H1 (cell line): ENCODE measurements around the gene LTB4R. TPM values are rescaled to one million over a fixed set of nuclear protein-coding genes. Genes with fewer than 3 reads are reported as not detected.

Experiments
- ASH2L ChIP-seq: fragments of 200-600, 300-600 bp; sonication (generic); IDR thresholded peaks from one replicate; pipeline ENCODE4 v1.7.1; 2017; ENCODE audit warnings: low read length
- BACH1 ChIP-seq: IDR thresholded peaks from 2 replicates; pipeline ENCODE4 v1.6.1; 2012; ENCODE audit warnings: low read length, improper control_type of control experiment
- CBX8 ChIP-seq: fragments of 300-800, 300-1000 bp; sonication (generic); IDR thresholded peaks from 2 replicates; pipeline ENCODE4 v1.7.1; 2016; ENCODE audit warnings: low read depth, low read length, borderline replicate concordance
- CEBPB ChIP-seq: IDR thresholded peaks from 2 replicates; pipeline ENCODE4 v1.6.1; 2012; ENCODE audit warnings: low read depth, low read length
- E2F6 ChIP-seq: IDR thresholded peaks from 2 replicates; pipeline ENCODE4 v1.6.1; 2012; ENCODE audit warnings: inconsistent platforms
- JUND ChIP-seq: IDR thresholded peaks from 2 replicates; pipeline ENCODE4 v1.6.1; 2011; ENCODE audit warnings: mild to moderate bottlenecking, improper control_type of control experiment, low read length
- KDM5A ChIP-seq: fragments of 200-600 bp; IDR thresholded peaks from 2 replicates; pipeline ENCODE4 v1.7.1; 2012; ENCODE audit warnings: mild to moderate bottlenecking, low read length, inconsistent platforms, mixed read lengths
- NRF1 ChIP-seq: IDR thresholded peaks from 2 replicates; pipeline ENCODE4 v1.6.1; 2011; ENCODE audit warnings: mild to moderate bottlenecking, low read depth, low read length, improper control_type of control experiment
- POU5F1 ChIP-seq: IDR thresholded peaks from 2 replicates; pipeline ENCODE4 v1.6.1; 2011; ENCODE audit warnings: low read depth, mild to moderate bottlenecking, low read length, moderate library complexity
- RAD21 ChIP-seq, 2 experiments: IDR thresholded peaks in 1 of 2; conservative IDR thresholded peaks in 1 of 2; 2 replicates each; pipeline ENCODE4 v1.6.1; 2011; ENCODE audit warnings: low read depth in 2 of 2, low read length in 2 of 2, improper control_type of control experiment in 1 of 2, inconsistent platforms in 1 of 2, mild to moderate bottlenecking in 1 of 2, moderate library complexity in 1 of 2
- RFX5 ChIP-seq: IDR thresholded peaks from 2 replicates; pipeline ENCODE4 v1.6.1; 2011; ENCODE audit warnings: low read depth, low read length, improper control_type of control experiment, borderline replicate concordance
- RNF2 ChIP-seq: fragments of 200-900, 300-1000 bp; sonication (generic); IDR thresholded peaks from 2 replicates; pipeline ENCODE4 v1.7.1; 2016; ENCODE audit warnings: borderline replicate concordance, low read depth, mild to moderate bottlenecking, antibody characterized with exemption, low read length; ENCODE audit not compliant: poor library complexity, severe bottlenecking; ENCODE audit errors: missing control alignments
- RXRA ChIP-seq: IDR thresholded peaks from 2 replicates; pipeline ENCODE4 v1.6.1; 2011; ENCODE audit warnings: low read depth, mild to moderate bottlenecking, low read length, moderate library complexity; ENCODE audit not compliant: insufficient read depth
- SAP30 ChIP-seq: fragments of 300-600 bp; sonication (generic); IDR thresholded peaks from 2 replicates; pipeline ENCODE4 v1.7.1; 2012; ENCODE audit warnings: low read length, moderate library complexity, mild to moderate bottlenecking, inconsistent platforms; ENCODE audit not compliant: insufficient read depth, insufficient replicate concordance
- SIN3A ChIP-seq, 2 experiments: IDR thresholded peaks in 1 of 2; conservative IDR thresholded peaks in 1 of 2; 2 replicates each; pipeline ENCODE4 v1.6.1; 2011 to 2012; ENCODE audit warnings: low read length in 2 of 2, improper control_type of control experiment in 1 of 2, low read depth in 1 of 2, mild to moderate bottlenecking in 1 of 2
- SIRT6 ChIP-seq: IDR thresholded peaks from one replicate; pipeline ENCODE4 v1.7.1; 2012; ENCODE audit warnings: low read length, inconsistent platforms
- YY1 ChIP-seq: IDR thresholded peaks from 2 replicates; pipeline ENCODE4 v1.6.1; 2011; ENCODE audit warnings: low read depth, mild to moderate bottlenecking, low read length
- ZNF274 ChIP-seq: IDR thresholded peaks from 2 replicates; pipeline ENCODE4 v1.7.0; 2012; ENCODE audit warnings: low read length, borderline replicate concordance; ENCODE audit errors: extremely low read depth
- polyA plus RNA-seq, 7 experiments: library from polyadenylated mRNA; depleted of rRNA in 3 of 7; stranded (reverse) in 5 of 7; unstranded in 2 of 7; fragments of >200 nt in 5 of 7; fragments of 200-250 nt in 2 of 7; gene quantifications; 1 replicate in 5 of 7; 2 replicates in 1 of 7; 4 replicates in 1 of 7; pipeline versions ENCODE4 v1.2.1 to v1.2.3, GENCODE V29; 2011 to 2013; ENCODE audit warnings: missing spikeins in 2 of 7, mixed read lengths in 2 of 7
- total RNA-seq: library from RNA; stranded (reverse); fragmentation: NEBNext Ultra II Directional; extraction: Animal tissue kit (Norgen Biotek cat#: 25700); gene quantifications from 2 replicates; pipeline ENCODE4 v1.2.1, GENCODE V29; 2021
- TF ChIP-seq, protein P1 (sequence below), 3 experiments: IDR thresholded peaks; 1 replicate in 2 of 3; 2 replicates in 1 of 3; pipeline versions ENCODE4 v1.5.1 to v1.6.1; 2011; ENCODE audit warnings: low read length in 3 of 3, mild to moderate bottlenecking in 3 of 3, inconsistent platforms in 2 of 3, low read depth in 1 of 3, moderate library complexity in 1 of 3; ENCODE audit not compliant: insufficient read depth in 1 of 3; ENCODE audit errors: control extremely low read depth in 1 of 3

The LTB4R gene
- total and polyA plus RNA-seq, 2 of the 8 experiments (the other 6 are each of a cell fraction or from before 2014, with no cell fraction given): 4.1 to 6.7 TPM

- TF ChIP-seq, protein P1, sequence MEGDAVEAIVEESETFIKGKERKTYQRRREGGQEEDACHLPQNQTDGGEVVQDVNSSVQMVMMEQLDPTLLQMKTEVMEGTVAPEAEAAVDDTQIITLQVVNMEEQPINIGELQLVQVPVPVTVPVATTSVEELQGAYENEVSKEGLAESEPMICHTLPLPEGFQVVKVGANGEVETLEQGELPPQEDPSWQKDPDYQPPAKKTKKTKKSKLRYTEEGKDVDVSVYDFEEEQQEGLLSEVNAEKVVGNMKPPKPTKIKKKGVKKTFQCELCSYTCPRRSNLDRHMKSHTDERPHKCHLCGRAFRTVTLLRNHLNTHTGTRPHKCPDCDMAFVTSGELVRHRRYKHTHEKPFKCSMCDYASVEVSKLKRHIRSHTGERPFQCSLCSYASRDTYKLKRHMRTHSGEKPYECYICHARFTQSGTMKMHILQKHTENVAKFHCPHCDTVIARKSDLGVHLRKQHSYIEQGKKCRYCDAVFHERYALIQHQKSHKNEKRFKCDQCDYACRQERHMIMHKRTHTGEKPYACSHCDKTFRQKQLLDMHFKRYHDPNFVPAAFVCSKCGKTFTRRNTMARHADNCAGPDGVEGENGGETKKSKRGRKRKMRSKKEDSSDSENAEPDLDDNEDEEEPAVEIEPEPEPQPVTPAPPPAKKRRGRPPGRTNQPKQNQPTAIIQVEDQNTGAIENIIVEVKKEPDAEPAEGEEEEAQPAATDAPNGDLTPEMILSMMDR (IDR thresholded peaks at IDR 0.05; ENCODE audit: control extremely low read depth in 1 of 3, insufficient read depth in 1 of 3, low read depth in 1 of 3, low read length in 3 of 3): no peak
- TF ChIP-seq RAD21 (IDR thresholded peaks at IDR 0.05 in 1 of 2, conservative IDR thresholded peaks at IDR 0.05 in 1 of 2; ENCODE audit: low read depth in 2 of 2, low read length in 2 of 2) (no peak), YY1 (no peak), RXRA (no peak), KDM5A (peak; percentile 84), CEBPB (no peak), NRF1 (no peak), JUND (peak; percentile 47; the same call in 1 of the 2 replicates), RFX5 (no peak), SAP30 (no peak), BACH1 (no peak), POU5F1 (no peak), RNF2 (no peak), SIRT6 (no peak), ZNF274 (no peak), E2F6 (peak; percentile 29; the same call in 1 of the 2 replicates), CBX8 (no peak), ASH2L (peak; percentile 93), SIN3A (conservative IDR thresholded peaks at IDR 0.05 in 1 of 2, IDR thresholded peaks at IDR 0.05 in 1 of 2; ENCODE audit: low read depth in 1 of 2, low read length in 2 of 2) (peak; percentile 92 to 96; a peak in 3 of 4 replicates)
Measured at GRCh38 chr14:24299255-24300191, 11.8 kb upstream of the LTB4R start, which contains the start of the genes DHRS1 and NOP9 (continued).
